Fibroblast of pulmonary artery (primary cell): ENCODE results near the gene BSN.
A peak's percentile ranks its signal among the peaks of the same experiment; 100 is the strongest.

Source experiments
- DNase-seq: peaks from one replicate; pipeline ENCODE4 v3.0.0-alpha.2; 2010; ENCODE audit warnings: low read depth
- H3K4me3 ChIP-seq: replicated peaks from 2 replicates; pipeline ENCODE4 v1.5.1; 2011; ENCODE audit warnings: low read depth, mild to moderate bottlenecking, control low read depth, low read length, moderate library complexity
- TF ChIP-seq, protein P1 (sequence below): IDR thresholded peaks from 2 replicates; pipeline ENCODE4 v1.5.1; 2011; ENCODE audit warnings: mild to moderate bottlenecking, control low read depth, low read length, inconsistent platforms; ENCODE audit errors: missing control alignments

Gene BSN

GRCh38 chr3:49518016-49518415 lies 36.3 kb upstream of the BSN start:
- H3K4me3 ChIP-seq: no peak overlapping the region
- DNase-seq: no peak
- TF ChIP-seq, protein P1, sequence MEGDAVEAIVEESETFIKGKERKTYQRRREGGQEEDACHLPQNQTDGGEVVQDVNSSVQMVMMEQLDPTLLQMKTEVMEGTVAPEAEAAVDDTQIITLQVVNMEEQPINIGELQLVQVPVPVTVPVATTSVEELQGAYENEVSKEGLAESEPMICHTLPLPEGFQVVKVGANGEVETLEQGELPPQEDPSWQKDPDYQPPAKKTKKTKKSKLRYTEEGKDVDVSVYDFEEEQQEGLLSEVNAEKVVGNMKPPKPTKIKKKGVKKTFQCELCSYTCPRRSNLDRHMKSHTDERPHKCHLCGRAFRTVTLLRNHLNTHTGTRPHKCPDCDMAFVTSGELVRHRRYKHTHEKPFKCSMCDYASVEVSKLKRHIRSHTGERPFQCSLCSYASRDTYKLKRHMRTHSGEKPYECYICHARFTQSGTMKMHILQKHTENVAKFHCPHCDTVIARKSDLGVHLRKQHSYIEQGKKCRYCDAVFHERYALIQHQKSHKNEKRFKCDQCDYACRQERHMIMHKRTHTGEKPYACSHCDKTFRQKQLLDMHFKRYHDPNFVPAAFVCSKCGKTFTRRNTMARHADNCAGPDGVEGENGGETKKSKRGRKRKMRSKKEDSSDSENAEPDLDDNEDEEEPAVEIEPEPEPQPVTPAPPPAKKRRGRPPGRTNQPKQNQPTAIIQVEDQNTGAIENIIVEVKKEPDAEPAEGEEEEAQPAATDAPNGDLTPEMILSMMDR: no peak

- TF ChIP-seq, protein P1: no peak
- DNase-seq: no peak
- no peak overlapping the region for H3K4me3 ChIP-seq
Measured at GRCh38 chr3:49518441-49518840, 35.8 kb upstream of the BSN start.

GRCh38 chr3:49519296-49519695 lies 35.0 kb upstream of the BSN start:
- peak; percentile 33 for DNase-seq
- H3K4me3 ChIP-seq: no peak overlapping the region
- TF ChIP-seq, protein P1: no peak

- no peak for DNase-seq
- no peak overlapping the region for H3K4me3 ChIP-seq
- TF ChIP-seq, protein P1: no peak
Measured at GRCh38 chr3:49519916-49520385, 34.3 kb upstream of the BSN start.

DNA sequence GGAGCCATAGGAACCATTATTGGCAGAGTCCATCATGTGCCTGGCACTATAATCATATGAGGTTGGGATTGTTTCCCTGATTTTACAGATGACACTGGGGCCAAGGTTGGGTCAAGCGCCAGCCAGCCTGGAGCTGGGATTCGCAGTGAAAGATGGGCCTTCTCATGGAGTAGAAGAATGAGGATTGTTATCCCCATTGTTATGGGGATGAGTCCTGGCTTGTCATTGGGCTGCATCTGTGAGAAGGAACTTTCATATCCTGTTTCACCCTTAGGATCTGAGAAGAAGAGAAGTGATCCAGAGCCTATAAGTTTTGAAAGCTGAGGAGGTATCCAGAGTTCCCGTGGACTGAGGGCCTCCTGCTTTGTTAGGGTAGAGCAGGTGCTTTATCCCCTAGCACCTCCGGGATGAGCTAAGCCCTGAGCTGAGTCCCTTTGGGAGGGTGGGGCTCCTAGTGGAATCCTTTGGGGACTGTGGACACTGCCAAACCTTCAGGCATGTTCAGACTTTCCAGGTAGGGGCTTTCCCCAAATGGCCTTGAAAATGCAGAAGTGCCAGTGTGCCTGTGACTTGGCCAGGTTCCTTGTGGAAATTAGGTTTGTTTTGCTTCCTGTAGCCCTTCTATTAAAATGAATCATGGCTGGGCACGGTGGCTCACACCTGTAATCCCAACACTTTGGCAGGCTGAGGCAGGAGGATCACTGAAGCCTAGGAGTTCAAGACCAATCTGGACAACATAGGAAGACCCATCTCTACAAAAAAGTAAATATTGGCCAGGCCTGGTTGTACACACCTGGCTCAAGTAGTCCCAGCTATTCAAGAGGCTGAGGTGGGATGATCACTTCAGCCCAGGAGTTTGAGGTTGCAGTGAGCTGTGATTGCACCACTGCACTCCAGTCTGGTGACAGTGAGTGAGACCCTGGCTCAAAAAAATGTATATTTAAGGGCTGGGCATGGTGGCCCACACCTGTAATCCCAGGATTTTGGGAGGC lies 30.2 kb upstream of the BSN start:
- H3K4me3 ChIP-seq: no peak overlapping the region
- TF ChIP-seq, protein P1: no peak
- no peak for DNase-seq

- DNase-seq: no peak
Measured at GRCh38 chr3:49529567-49529966, 24.7 kb upstream of the BSN start.

More at GRCh38 chr3:49529567-49529966, 24.7 kb upstream of the BSN start:
- TF ChIP-seq, protein P1: no peak
- no peak overlapping the region for H3K4me3 ChIP-seq
